K562 (cell line): ENCODE data around the gene GPR107. TPM values are rescaled to one million over a fixed set of nuclear protein-coding genes. Genes with fewer than 3 reads are reported as not detected.
A peak's percentile ranks its signal among the peaks of the same experiment; 100 is the strongest.

Experiments used
- CBFA2T3 ChIP-seq: fragments of 450-650 bp; IDR thresholded peaks from 2 replicates; pipeline ENCODE4 v1.6.1; 2017
- CBX3 ChIP-seq, 2 experiments: IDR thresholded peaks; 1 replicate in 1 of 2; 2 replicates in 1 of 2; pipeline ENCODE4 v1.6.1; 2012; ENCODE audit warnings: inconsistent platforms in 2 of 2, low read length in 2 of 2, borderline replicate concordance in 1 of 2, control low read depth in 1 of 2
- CEBPB ChIP-seq: fragments of 450-650 bp; IDR thresholded peaks from 2 replicates; pipeline ENCODE4 v1.6.1; 2016; ENCODE audit warnings: missing genetic modification characterization, missing compliant biosample characterization
- CEBPG ChIP-seq, 3 experiments: fragments of 200-800 bp in 1 of 3; sonication (Bioruptor generic) in 1 of 3; sonication (generic) in 1 of 3; formaldehyde crosslinking in 1 of 3; IDR thresholded peaks in 2 of 3; conservative IDR thresholded peaks in 1 of 3; 2 replicates each; pipeline versions ENCODE4 v1.6.1 to v1.8.0; 2016 to 2022; ENCODE audit warnings: missing compliant biosample characterization in 2 of 3, missing genetic modification characterization in 2 of 3, mild to moderate bottlenecking in 1 of 3, missing genetic modification reagents in 1 of 3
- CREB1 ChIP-seq, 2 experiments: sonication (generic) in 1 of 2; formaldehyde crosslinking in 1 of 2; IDR thresholded peaks; 2 replicates each; pipeline versions ENCODE4 v1.6.1 to v1.8.0; 2012 to 2022; ENCODE audit warnings: inconsistent platforms in 1 of 2, mild to moderate bottlenecking in 1 of 2, missing genetic modification reagents in 1 of 2, moderate library complexity in 1 of 2
- FOS ChIP-seq: IDR thresholded peaks from 3 replicates; pipeline ENCODE4 v1.6.1; 2011; ENCODE audit not compliant: insufficient read length; ENCODE audit errors: extremely low read depth
- FOXJ2 ChIP-seq: fragments of 200-800 bp; sonication (Bioruptor generic); IDR thresholded peaks from 2 replicates; pipeline ENCODE4 v1.6.1; 2016; ENCODE audit warnings: missing genetic modification characterization, missing compliant biosample characterization
- GATA2 ChIP-seq: sonication (generic); formaldehyde crosslinking; IDR thresholded peaks from 2 replicates; pipeline ENCODE4 v1.4.0; 2020; ENCODE audit warnings: mild to moderate bottlenecking, missing genetic modification reagents
- IRF9 ChIP-seq: fragments of 450-650 bp; IDR thresholded peaks from 2 replicates; pipeline ENCODE4 v1.6.1; 2016; ENCODE audit warnings: missing biosample characterization, missing genetic modification characterization
- JUN ChIP-seq, 2 experiments: sonication (generic) in 1 of 2; formaldehyde crosslinking in 1 of 2; IDR thresholded peaks; 2 replicates each; pipeline versions ENCODE4 v1.6.1 to v1.8.0; 2012 to 2022; ENCODE audit warnings: borderline replicate concordance in 2 of 2, mild to moderate bottlenecking in 2 of 2, improper control_type of control experiment in 1 of 2, low read depth in 1 of 2, low read length in 1 of 2, missing genetic modification reagents in 1 of 2
- KDM2B ChIP-seq: fragments of 250-450 bp; sonication (Bioruptor Pico); IDR thresholded peaks from 2 replicates; pipeline ENCODE4 v1.8.0; 2021; ENCODE audit warnings: mild to moderate bottlenecking, moderate library complexity
- KLF13 ChIP-seq: fragments of 450-650 bp; IDR thresholded peaks from 2 replicates; pipeline ENCODE4 v1.6.1; 2016; ENCODE audit warnings: missing genetic modification characterization, low read depth, mild to moderate bottlenecking, missing compliant biosample characterization, moderate library complexity, borderline replicate concordance
- MTA3 ChIP-seq: fragments of 450-650 bp; formaldehyde crosslinking; IDR thresholded peaks from 2 replicates; pipeline ENCODE4 v1.6.1; 2017; ENCODE audit warnings: mild to moderate bottlenecking, borderline replicate concordance
- PCBP1 ChIP-seq: fragments of 200-400 bp; formaldehyde crosslinking; IDR thresholded peaks from 2 replicates; pipeline ENCODE4 v1.6.1; 2018; ENCODE audit warnings: mild to moderate bottlenecking, low read depth, low read length; ENCODE audit not compliant: poor library complexity, severe bottlenecking
- PPARD ChIP-seq: fragments of 250-450 bp; sonication (Bioruptor Pico); IDR thresholded peaks from 2 replicates; pipeline ENCODE4 v1.8.0; 2022; ENCODE audit warnings: inconsistent platforms, mild to moderate bottlenecking, moderate library complexity
- RBM25 ChIP-seq: fragments of 200-400 bp; formaldehyde crosslinking; IDR thresholded peaks from 2 replicates; pipeline ENCODE4 v1.6.1; 2018; ENCODE audit warnings: low read length, low read depth, moderate library complexity; ENCODE audit not compliant: severe bottlenecking
- SAP30 ChIP-seq: fragments of 200-600 bp; sonication (generic); IDR thresholded peaks from 2 replicates; pipeline ENCODE4 v1.6.1; 2012; ENCODE audit warnings: borderline replicate concordance, low read depth, mild to moderate bottlenecking, moderate library complexity, low read length, control low read depth, inconsistent platforms; ENCODE audit not compliant: insufficient read depth, poor library complexity, severe bottlenecking
- SP2 ChIP-seq: IDR thresholded peaks from 2 replicates; pipeline ENCODE4 v1.6.1; 2011; ENCODE audit warnings: mild to moderate bottlenecking, low read depth, low read length, moderate library complexity; ENCODE audit not compliant: poor library complexity, severe bottlenecking; ENCODE audit errors: extremely low read depth
- SUPT5H ChIP-seq: fragments of 450-650 bp; IDR thresholded peaks from 2 replicates; pipeline ENCODE4 v1.6.1; 2016
- THAP7 ChIP-seq: fragments of 250-450 bp; sonication (Bioruptor Pico); IDR thresholded peaks from 2 replicates; pipeline ENCODE4 v1.5.0; 2021
- TRIM25 ChIP-seq: fragments of 450-650 bp; IDR thresholded peaks from 2 replicates; pipeline ENCODE4 v1.7.0; 2016; ENCODE audit warnings: borderline replicate concordance
- ZNF699 ChIP-seq: fragments of 250-450 bp; sonication (Bioruptor Pico); IDR thresholded peaks from 2 replicates; pipeline ENCODE4 v1.8.0; 2021; ENCODE audit warnings: mild to moderate bottlenecking, moderate library complexity; ENCODE audit not compliant: insufficient replicate concordance
- polyA plus RNA-seq, 8 experiments: library from polyadenylated mRNA; depleted of rRNA in 4 of 8; stranded (reverse) in 5 of 8; unstranded in 3 of 8; fragments of >200 nt; fragmentation: Nextera tagmentation in 2 of 8; fragmentation: Illumina TruSeq in 1 of 8; extraction: Ambion mirVana in 2 of 8; extraction: Trizol in 1 of 8; gene quantifications; 2 replicates each; pipeline versions ENCODE4 v1.2.1 to v1.2.3, GENCODE V29; 2011 to 2014; ENCODE audit warnings: inconsistent platforms in 1 of 8, missing spikeins in 1 of 8
- total RNA-seq, 7 experiments: library from RNA; depleted of rRNA in 6 of 7; stranded (reverse); fragments of >200 nt in 6 of 7; fragmentation: Illumina TruSeq in 2 of 7; extraction: Trizol in 2 of 7; gene quantifications; 2 replicates each; pipeline versions ENCODE4 v1.2.1 to v1.2.3, GENCODE V29; 2011 to 2021; ENCODE audit warnings: low replicate concordance in 1 of 7

The GPR107 gene
- total and polyA plus RNA-seq, 9 of the 15 experiments (the other 6 are each of a cell fraction or from before 2014, with no cell fraction given): 3.2 to 34.6 (median 14.4) TPM

DNA sequence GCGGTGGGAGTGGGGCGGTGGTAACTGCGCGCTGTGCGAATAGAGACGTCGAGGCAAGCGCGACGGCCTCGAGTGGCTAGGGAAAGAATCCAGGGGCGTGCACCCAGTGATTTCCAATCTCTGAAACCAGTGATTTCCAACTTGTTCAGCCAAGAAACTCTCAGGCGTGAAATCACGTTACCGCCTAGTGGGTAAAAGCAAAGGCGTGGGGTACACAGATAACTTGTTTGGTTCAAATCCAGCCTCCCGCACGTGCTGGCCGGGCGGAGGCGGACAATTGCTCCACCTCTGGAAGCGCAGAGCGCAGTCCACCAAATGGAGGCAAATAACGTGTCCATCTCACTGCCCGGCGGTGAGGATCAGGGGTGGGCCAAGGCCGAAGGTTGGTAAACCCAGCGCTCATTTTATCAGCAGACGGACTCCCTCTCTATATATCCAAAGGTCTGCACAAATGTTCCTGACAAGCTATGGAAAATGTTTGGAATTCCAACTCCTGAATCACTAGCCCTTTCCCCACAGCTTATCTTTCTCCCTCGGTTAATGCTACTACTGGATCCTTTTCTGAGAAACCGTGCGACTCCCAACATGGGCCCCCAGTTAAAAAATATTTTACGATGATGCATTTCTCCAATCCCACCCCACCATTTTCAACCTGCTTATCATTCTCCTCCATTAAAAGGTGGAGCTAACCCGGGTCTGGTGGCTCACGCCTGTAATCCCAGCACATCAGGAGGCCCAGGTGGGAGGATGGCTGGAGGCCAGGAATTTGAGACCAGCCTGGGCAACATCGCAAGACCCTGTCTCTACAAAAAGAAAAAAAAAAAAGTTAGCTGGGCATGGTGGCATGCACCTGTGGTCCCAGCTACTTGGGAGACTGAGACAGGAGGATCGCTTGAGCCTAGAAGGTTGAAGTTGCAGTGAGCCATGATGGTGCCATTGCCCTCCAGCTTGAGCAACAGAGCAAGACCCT, 9.8 kb upstream of the GPR107 start (continued):
- TF ChIP-seq JUN (IDR thresholded peaks at IDR 0.05; ENCODE audit: borderline replicate concordance, low read depth, low read length) (peak; percentile 26; the same call in 1 of the 2 replicates), JUN (CRISPR knock-in tag; IDR thresholded peaks at IDR 0.05; ENCODE audit: borderline replicate concordance) (no peak), FOXJ2 (tag) (no peak), TRIM25 (no peak), SUPT5H (no peak), SAP30 (peak; percentile 24), PPARD (CRISPR knock-in tag) (no peak), KLF13 (peak; percentile 13; the same call in 1 of the 2 replicates), SP2 (no peak), CEBPB (tag) (no peak), PCBP1 (no peak), IRF9 (no peak), GATA2 (no peak), MTA3 (no peak), FOS (no peak), RBM25 (no peak), KDM2B (CRISPR knock-in tag) (peak; percentile 42), CBX3 (IDR thresholded peaks at IDR 0.05; ENCODE audit: borderline replicate concordance in 1 of 2, low read length in 2 of 2) (0 out of 3 replicates have a peak, but pooled peaks of 1 of the 2 experiments have one; percentile 35), ZNF699 (CRISPR knock-in tag) (no peak), CREB1 (IDR thresholded peaks at IDR 0.05) (no peak), CREB1 (CRISPR knock-in tag; IDR thresholded peaks at IDR 0.05) (no peak), CEBPG (CRISPR knock-in tag; IDR thresholded peaks at IDR 0.05) (no peak), CEBPG (tag; conservative IDR thresholded peaks at IDR 0.05 in 1 of 2, IDR thresholded peaks at IDR 0.05 in 1 of 2) (no peak), CBFA2T3 (peak; percentile 85), THAP7 (CRISPR knock-in tag) (no peak)
